Measurements from ENCODE around the gene DDX19B.

The DDX19B gene

GRCh38 chr16:70254180-70254964 is 44.6 kb upstream of the DDX19B start:
- H3K79me2 ChIP-seq (ENCODE audit: insufficient read depth, low read length) = peaks cover 19% of the 10 kb centered on the region
- H3K36me3 ChIP-seq (ENCODE audit: low read length) = peaks cover 15% of the 10 kb centered on the region

GRCh38 chr16:70254965-70255286 is 44.1 kb upstream of the DDX19B start:
- no peak overlapping the region for H3K4me2 ChIP-seq (ENCODE audit: low read depth, low read length, poor library complexity, severe bottlenecking)
- no peaks in the 10 kb centered on the region for H3K27me3 ChIP-seq (ENCODE audit: low read length)
- no peak overlapping the region for H3K9ac ChIP-seq (ENCODE audit: low read length)
- H3K36me3 ChIP-seq (ENCODE audit: low read length) = peaks cover 16% of the 10 kb centered on the region
- no peaks in the 10 kb centered on the region; the same call in 1 of the 2 replicates for H4K20me1 ChIP-seq (ENCODE audit: low read depth, low read length)
- H3K9me3 ChIP-seq (ENCODE audit: insufficient read depth, low read length) = no peaks in the 10 kb centered on the region
- peaks cover 13% of the 10 kb centered on the region for H3K79me2 ChIP-seq (ENCODE audit: insufficient read depth, low read length)
- no peak for TF ChIP-seq CTCF (IDR thresholded peaks at IDR 0.05; ENCODE audit: insufficient read depth, low read length, poor library complexity, severe bottlenecking)
- no peak for TF ChIP-seq EZH2phosphoT487 (conservative IDR thresholded peaks at IDR 0.05; ENCODE audit: low read length)
- no peak overlapping the region for H3K4me3 ChIP-seq (ENCODE audit: insufficient read depth, low read length, poor library complexity, severe bottlenecking)
- H3K9me2 ChIP-seq (replicated peaks; ENCODE audit: insufficient read depth, low read length) = no peaks in the 10 kb centered on the region
- H3F3A ChIP-seq (ENCODE audit: insufficient read depth) = peaks cover 18% of the 10 kb centered on the region
- H2AFZ ChIP-seq (ENCODE audit: low read depth, low read length, severe bottlenecking) = no peak overlapping the region
- H3K27ac ChIP-seq (ENCODE audit: low read depth, low read length) = no peak overlapping the region

More at GRCh38 chr16:70254180-70254964, 44.6 kb upstream of the DDX19B start:
- no peak overlapping the region for H3K4me3 ChIP-seq (ENCODE audit: insufficient read depth, low read length, poor library complexity, severe bottlenecking)
- no peak overlapping the region for H3K9ac ChIP-seq (ENCODE audit: low read length)
- TF ChIP-seq EZH2phosphoT487 (conservative IDR thresholded peaks at IDR 0.05; ENCODE audit: low read length) = no peak
- no peak for TF ChIP-seq CTCF (IDR thresholded peaks at IDR 0.05; ENCODE audit: insufficient read depth, low read length, poor library complexity, severe bottlenecking)
- no peak overlapping the region for H2AFZ ChIP-seq (ENCODE audit: low read depth, low read length, severe bottlenecking)
- peaks cover 18% of the 10 kb centered on the region for H3F3A ChIP-seq (ENCODE audit: insufficient read depth)
- H3K27ac ChIP-seq (ENCODE audit: low read depth, low read length) = no peak overlapping the region
- no peaks in the 10 kb centered on the region for H3K9me2 ChIP-seq (replicated peaks; ENCODE audit: insufficient read depth, low read length)
- H4K20me1 ChIP-seq (ENCODE audit: low read depth, low read length) = peaks cover 4% of the 10 kb centered on the region; the same call in 1 of the 2 replicates
- no peaks in the 10 kb centered on the region for H3K27me3 ChIP-seq (ENCODE audit: low read length)
- no peaks in the 10 kb centered on the region for H3K9me3 ChIP-seq (ENCODE audit: insufficient read depth, low read length)
- H3K4me2 ChIP-seq (ENCODE audit: low read depth, low read length, poor library complexity, severe bottlenecking) = no peak overlapping the region

- Histone ChIP-seq H3K27ac (ENCODE audit: low read depth, low read length) (no peak overlapping the region), H3F3A (ENCODE audit: insufficient read depth) (peaks cover 18% of the 10 kb centered on the region), H3K9me2 (replicated peaks; ENCODE audit: insufficient read depth, low read length) (no peaks in the 10 kb centered on the region), H3K4me3 (ENCODE audit: insufficient read depth, low read length, poor library complexity, severe bottlenecking) (no peak overlapping the region), H3K4me2 (ENCODE audit: low read depth, low read length, poor library complexity, severe bottlenecking) (no peak overlapping the region), H2AFZ (ENCODE audit: low read depth, low read length, severe bottlenecking) (no peak overlapping the region), H3K79me2 (ENCODE audit: insufficient read depth, low read length) (peaks cover 7% of the 10 kb centered on the region), H3K36me3 (ENCODE audit: low read length) (peaks cover 22% of the 10 kb centered on the region), H3K9ac (ENCODE audit: low read length) (no peak overlapping the region), H4K20me1 (ENCODE audit: low read depth, low read length) (no peaks in the 10 kb centered on the region; the same call in 1 of the 2 replicates), H3K27me3 (ENCODE audit: low read length) (no peaks in the 10 kb centered on the region), H3K9me3 (ENCODE audit: insufficient read depth, low read length) (no peaks in the 10 kb centered on the region)
- TF ChIP-seq CTCF (IDR thresholded peaks at IDR 0.05; ENCODE audit: insufficient read depth, low read length, poor library complexity, severe bottlenecking) = no peak
- no peak for TF ChIP-seq EZH2phosphoT487 (conservative IDR thresholded peaks at IDR 0.05; ENCODE audit: low read length)
Measured at GRCh38 chr16:70255574-70255973, 43.4 kb upstream of the DDX19B start.
